Measurements from ENCODE around the gene KIAA0513.
"Not testable (repeated sequence)": the region's sequence is repeated elsewhere in the genome, so short reads cannot be mapped to it uniquely, and the experiment has no call there.

The KIAA0513 gene

DNA sequence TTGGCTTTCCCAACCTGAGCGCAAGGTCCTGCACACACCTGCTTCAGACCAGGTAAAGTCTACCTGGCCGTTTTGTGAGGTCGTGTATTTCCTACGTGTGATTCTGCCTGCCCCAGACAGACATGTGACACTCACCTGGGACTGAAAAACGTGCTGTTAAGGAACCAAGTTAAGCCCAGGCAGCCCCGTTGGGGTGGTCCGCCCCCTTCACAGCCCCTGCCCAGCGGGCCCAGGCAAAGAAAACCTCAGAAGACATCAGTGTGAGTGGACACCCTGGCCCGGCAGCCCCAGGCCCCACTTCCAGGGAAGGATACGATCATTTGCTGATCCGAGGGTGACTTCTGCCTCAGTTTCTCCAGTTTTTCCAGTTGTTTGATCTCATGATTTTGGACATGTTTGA, 79.9 kb downstream of the KIAA0513 start:
- DNase-seq (ENCODE audit: low read depth in 2 of 2, low spot score in 1 of 2) = no peak

DNA sequence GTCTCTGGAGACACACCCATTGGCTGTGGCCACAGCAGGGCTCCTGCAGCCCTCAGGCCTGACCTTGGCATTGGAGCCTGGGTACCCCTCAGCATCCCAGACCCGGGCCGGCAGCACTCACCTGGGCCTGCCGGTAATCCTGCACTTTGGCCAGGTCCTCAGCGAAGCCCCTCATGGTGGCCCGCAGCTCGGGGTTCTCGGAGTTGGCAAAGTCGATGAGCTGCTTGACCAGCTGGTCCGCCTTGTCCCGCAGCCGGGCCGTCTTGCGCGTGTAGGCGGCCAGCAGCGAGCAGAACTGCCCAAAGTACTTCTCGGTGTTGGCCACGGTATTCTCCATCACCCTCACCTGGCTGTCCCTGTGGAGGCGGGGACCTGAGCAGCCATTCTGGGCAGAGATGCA, 82.5 kb downstream of the KIAA0513 start:
- no peak for DNase-seq (ENCODE audit: low read depth in 2 of 2, low spot score in 1 of 2)

DNA sequence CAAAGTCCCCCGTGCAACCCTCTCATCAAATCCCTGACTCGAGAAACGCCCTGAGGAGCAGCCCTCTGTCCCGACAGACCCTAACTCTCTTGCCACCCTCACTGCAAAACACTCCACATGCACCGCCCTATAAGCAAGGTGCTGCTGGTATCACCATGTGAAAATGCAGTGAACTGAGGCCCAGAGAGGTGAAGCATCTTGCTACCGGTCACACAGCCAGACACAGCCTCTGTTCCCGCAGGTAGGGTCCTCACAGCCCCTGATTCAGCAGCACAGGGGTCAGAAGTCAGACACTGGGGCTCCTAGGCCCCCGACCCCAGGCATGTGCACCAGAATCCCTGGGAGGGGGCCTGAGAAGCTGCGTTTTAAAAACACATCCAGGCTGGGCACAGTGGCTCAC, 83.6 kb downstream of the KIAA0513 start:
- no peak for DNase-seq (ENCODE audit: low read depth in 2 of 2, low spot score in 1 of 2)

DNA sequence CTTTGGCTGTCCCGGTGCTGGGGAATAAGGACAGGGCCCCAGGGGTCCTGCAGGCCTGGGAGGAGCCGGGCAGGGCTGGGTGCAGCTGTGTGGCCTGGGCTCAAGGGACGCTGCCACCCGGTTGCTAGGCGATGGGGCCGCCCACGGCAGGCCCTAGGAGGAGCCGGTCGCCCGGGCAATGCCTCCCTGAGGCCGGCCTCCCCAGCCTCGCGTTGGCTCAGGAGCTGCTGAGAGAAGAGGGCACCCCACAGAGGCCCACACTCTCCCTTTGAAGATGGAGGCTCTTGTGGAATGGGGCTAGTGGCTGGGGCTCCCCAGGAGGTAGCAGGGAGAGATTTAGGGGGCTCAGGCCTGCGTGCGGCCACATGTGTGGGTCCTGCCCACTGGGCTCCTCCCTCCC, 84.8 kb downstream of the KIAA0513 start, which contains the start of gene CIBAR2:
Gene CIBAR2 (minus strand): TSS at position 109 of the 400 bp plus-strand sequence. CDS start 120 bp downstream, outside the sequence.
- DNase-seq (ENCODE audit: low read depth in 2 of 2, low spot score in 1 of 2) = no peak

DNA sequence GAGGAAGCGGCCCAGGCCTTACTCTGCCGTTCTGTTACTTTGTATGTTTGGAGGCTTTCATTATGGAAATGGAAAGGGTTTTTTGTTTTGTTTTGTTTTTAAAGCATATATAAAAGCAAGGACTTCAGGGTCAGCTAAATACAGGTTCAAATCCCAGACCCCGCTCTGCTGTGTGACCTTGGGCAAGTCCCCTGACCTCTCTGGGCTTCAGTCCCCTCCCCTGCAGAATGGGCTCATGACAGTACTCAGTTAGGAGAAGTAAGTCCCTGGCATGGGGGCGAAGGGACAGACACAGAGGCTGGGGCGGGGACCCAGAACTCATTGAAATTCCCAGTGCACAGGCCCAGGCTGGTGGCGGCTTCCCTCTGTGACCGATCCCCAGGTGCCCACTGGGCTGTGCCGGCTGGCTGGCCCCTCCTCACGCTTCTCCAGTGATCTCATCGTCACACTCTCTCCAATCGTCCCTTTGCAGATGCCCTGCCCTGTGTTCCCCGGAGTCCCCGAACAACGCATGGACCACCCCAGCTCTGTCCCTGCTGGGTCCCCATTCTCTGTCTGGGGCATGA, 85.7 kb downstream of the KIAA0513 start:
- no peak for DNase-seq (ENCODE audit: low read depth in 2 of 2, low spot score in 1 of 2)

DNA sequence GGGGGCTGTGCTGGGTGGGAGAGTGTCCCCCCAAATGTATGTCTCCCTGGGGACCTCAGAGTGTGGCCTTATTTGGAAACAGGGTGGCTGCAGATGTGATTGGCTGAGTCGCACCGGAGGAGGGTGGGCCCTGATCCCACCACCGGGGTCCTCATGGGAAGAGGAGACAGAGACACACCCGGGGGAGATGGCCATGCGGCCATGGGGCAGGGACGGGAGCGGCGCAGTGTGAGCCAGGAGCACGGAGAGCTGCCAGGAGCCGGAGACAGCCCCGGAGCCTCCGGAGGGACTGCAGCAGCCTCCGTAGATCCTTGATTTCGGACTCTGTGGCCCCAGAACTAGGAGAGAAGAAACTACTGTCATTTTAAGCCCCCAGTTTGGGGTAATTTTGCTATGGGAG, 86.3 kb downstream of the KIAA0513 start:
- no peak for DNase-seq (ENCODE audit: low read depth in 2 of 2, low spot score in 1 of 2)

DNA sequence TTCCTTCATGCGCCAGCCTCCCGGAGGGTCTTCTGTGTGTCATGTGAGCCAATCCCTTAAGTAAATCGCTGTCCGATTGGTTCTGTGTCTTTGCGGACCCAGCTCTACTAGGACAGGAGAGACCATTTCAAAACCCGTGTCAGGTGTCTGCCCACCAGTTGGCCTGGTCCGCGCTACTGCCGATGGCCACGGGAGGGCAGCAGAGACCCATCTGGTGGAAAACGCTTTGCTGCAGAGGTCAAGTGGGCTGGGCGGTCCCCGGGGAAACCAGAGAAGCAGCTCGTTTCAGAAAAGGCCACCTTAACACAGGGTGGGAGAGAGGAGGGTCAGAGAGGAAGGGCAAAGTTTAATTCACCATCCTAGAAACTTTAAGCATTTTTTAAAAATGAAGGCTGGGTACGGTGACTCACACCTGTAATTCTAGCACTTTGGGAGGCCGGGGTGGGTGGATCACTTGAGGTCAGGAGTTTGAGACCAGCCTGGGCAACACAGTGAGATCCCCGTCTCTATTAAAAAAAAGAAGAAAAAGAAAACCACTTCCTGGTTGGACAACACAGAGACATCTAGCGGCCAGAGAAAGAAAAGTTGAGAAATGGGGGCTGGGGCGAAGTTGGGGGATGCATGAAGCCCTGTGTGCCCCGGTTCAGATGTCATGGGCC, 87.4 kb downstream of the KIAA0513 start:
- DNase-seq (ENCODE audit: low read depth in 2 of 2, low spot score in 1 of 2) = peak; percentile 55 to 56

DNA sequence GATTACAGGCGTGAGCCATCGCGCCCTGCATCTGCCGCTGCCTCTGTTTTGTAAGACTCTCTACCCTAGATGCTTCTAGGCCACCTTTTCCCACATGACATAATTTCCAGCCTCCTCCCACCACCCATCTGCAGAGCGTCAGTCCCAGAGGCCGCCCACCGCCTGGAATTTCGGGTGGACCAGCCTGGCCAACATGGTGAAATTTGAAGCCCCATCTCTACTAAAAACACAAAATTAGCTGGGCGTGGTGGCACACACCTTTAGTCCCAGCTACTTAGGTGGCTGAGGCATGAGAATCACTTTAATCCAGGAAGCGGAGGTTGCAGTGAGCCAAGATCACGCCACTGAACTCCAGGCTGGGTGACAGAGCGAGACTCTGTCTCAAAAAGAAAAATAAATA, 89.8 kb downstream of the KIAA0513 start:
- DNase-seq (ENCODE audit: low read depth in 2 of 2, low spot score in 1 of 2) = no peak

DNA sequence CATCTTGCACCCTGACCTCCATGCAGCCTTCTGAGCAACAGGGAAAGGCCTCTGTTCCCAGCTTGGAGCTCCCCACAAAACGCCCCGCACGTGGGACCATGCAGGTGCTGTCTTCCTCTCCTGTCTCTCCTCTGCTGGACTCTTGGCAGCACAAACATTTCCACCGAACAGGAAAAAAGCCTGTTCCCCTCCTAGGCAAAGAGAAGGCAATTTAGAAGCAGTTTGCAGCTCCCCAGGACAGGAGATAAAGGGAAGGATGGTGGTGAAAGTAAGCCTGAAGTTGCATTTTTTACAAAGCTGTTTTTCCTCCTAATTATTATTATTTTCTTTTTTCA, 92.4 kb downstream of the KIAA0513 start:
- DNase-seq (ENCODE audit: low read depth in 2 of 2, low spot score in 1 of 2) = no peak

DNA sequence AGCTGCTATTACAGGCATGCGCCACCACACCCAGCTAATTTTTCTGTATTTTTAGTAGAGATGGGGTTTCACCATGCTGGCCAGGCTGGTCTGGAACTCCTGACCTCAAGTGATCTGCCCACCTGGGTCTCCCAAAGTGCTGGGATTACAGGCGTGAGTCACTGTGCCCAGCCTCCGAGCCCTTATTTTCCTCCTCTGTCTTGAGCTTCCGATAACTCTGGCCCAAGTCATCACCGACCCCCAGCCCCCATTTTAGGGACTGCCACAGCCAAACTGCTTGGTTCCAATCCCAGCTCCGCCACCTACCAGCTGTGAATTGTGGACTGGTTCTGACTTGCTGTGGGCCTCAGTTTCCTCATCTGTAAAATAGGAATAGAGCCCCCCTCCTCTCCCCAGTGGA, 95.8 kb downstream of the KIAA0513 start:
- not testable (repeated sequence) for DNase-seq (ENCODE audit: low read depth in 2 of 2, low spot score in 1 of 2)

DNA sequence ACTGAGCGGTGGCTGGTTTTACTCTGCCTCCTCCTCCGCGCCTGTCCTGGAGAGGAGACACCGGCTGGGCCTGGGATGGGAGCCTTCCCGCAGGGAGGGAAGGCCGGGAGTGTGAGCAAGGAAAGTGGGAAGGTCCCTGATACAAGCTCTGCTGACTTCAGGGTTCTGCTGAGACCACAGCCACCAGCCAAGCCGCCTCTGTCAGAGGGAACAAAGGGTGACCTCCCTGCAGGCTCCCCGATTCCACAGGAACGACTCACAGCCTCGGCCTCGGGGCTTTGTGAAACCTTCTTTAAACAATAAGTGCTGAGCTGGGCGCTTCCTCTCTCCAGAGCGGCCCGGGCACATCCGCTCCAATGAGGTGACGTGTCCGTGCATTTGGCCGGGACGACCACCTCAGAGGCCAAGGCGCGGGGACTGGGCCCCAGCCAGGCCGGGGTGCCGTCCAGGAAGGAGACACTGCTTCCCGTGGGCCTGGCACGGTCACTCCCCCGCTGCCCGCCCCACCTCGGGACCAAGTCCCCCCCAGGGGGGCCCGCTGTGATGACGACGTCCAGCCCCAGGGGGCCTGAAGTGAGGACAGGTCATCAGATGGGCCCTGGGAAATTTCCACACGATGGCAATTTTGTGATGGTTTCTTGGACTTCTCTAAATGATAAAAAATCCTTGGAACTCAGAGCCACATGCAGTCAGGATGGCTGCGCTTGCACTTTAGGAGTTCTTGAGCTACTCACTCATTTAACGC, 96.5 kb downstream of the KIAA0513 start:
- no peak for DNase-seq (ENCODE audit: low read depth in 2 of 2, low spot score in 1 of 2)

DNA sequence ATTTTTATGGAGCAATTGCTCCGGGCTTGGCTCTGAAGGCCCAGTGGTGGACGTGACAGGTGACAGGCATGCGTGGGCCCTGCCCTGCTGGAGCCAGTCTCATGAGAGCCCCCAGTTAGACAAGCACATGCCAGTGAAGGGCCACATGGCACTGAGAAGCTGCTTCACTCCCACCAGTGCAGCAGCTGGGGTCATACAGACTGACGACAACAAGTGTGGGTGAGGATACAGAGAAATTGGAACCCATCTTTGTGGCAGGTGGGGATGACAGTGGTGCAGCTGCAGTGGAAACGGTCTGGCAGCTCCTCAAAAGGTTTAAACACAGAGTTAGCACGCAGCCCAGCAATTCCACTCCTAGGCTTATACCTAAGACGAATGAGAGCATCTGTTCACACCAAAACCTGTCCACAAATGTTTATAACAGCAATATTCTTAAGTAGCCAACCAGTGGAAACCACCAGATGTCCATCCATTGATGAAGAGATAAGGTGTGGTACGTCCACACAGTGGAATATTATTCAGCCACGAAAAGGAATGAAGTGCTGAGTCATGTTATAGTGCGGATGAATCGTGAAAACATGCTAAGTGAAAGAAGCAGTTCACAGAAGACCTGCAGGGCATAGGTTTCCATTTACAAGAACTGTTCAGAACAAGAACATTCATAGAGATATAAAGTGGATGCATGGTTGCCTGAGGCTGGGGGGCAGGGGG, 97.2 kb downstream of the KIAA0513 start:
- no peak for DNase-seq (ENCODE audit: low read depth in 2 of 2, low spot score in 1 of 2)

DNA sequence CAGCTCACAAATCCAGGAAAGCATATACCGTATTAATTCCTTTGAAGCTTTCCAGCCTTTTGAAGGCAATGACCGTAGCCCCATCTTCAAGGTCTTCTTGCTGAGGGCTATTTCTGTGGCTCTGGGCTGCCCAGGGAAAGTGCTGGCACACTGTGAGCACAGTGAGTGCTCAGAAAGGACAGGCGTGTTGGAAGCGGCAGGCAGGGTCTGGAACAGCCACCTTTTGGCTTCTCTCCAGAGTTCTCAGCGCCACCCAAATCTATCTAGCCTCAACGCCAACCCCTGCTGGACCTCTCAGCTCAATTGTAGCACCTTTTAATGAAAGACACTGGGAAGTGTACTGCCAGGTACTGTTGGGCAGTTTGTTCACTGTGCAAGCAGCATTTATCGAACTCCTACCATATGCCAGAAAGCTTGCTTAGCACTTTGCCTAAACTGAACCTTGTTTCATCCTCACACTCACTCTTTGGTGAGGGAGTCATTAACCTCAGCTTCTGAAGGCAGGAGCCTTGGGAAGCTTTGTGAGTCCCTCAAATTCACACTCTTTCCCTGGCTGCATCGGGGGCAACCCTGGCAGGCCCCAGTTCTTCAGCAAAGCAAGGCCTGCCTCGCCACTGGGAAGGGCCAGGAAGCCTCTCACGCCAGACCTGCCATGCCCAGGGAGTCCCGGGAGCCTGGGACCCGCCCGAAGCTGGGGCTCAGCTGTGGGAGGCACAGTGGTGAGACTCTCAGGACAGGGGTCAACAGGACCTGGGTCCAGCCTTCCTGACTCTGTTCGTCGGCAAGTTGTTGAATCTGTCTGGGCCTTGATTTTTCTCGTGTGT, 98.2 kb downstream of the KIAA0513 start:
- DNase-seq (ENCODE audit: low read depth in 2 of 2, low spot score in 1 of 2) = no peak

DNA sequence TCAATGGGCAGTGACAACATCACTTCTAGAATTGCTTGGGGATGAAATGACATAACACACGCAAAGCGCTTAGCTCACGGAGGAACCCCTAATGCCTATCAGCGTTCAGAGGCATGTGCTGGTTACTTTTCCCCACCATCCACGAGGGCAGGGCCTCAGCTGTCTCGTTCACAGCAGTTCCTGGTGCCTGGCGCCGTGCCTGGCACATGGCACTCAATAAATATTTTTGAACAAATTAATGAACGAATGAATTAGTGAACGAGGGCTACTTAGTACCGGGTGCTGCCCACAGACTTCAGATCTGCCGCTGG, 98.8 kb downstream of the KIAA0513 start:
- no peak for DNase-seq (ENCODE audit: low read depth in 2 of 2, low spot score in 1 of 2)

DNA sequence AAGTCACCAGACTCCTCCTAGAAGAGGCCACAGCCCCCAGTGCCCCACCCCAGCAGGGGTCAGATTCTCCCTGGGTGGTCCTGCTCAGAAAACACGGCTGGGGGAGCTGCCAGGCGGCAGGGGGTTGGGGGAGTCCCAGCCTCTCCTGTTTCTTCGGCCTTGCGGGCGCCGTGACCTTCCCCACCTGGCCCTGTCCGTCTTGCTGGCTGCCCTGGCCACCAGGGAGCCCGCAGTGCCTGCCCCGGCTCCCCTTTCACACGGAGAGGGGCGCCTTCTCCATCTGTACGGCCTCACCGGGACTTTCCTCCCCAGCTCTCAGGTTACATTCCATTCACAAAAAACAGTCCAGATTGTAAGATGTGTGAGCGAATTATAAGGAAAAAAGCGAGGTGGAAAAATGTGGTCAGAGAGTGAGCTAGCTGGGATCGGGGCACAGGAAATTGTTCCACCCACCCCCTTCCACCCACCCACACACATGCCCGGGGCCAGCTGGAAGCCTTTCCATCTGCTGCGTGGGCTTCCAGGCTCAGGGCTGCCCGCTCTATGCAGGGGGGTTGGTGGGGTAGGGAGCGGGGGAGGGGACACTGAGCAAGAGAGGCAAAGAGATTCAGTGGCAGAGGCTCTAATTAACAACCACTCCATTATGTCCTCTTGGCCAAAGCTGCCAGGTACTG, 99.2 kb downstream of the KIAA0513 start:
- no peak for DNase-seq (ENCODE audit: low read depth in 2 of 2, low spot score in 1 of 2)

DNA sequence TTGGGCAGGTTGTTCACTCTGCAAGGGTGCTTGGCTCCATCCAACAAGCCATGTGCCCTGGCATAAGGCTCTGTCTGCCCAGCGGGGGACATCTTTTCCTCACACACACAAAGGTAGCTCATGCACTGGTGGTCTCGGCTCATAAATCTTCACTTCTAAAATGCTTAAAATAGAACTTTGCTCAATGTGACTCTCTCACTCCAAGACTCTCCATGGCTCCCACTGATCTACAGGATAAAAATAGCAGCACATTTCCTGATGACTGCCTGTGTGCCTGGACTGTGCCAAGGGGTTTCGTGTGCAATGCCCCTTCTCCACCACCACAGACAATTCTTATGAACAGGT, 99.8 kb downstream of the KIAA0513 start:
- no peak for DNase-seq (ENCODE audit: low read depth in 2 of 2, low spot score in 1 of 2)

DNA sequence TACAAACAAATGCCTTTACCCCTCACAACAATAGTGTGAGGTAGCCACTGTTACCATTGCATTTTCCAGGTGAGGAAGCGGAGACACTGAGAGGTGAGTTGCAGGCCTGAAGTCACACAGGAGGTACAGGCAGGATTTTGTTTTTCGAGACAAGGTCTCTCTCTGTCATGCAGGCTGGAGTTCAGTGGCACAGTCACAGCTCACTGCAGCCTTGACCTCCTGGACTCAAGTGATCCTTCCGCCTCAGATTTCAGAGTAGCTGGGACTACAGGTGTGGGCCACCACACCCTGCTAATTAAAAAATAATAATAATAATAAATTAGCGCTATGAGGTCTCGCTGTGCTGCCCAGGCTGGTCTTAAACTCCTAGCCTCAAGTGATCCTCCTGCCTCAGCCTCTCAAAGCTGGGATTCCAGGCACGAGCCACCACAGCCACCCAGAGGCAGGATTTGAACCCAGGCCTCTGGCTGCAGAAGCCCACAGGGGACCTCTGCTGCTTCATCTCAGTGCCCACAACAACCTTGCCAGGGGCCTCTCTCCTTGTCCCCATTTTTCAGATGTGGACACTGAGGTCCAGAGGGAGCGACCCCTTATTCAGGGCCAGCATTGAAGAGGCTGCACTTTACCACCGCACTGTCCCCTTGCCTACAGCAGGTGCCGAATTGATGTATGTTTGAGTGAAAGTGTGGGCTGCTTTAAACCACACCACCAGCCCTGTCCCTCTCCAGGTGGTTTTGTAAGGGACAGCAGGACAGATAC, 100.7 kb downstream of the KIAA0513 start:
- DNase-seq (ENCODE audit: low read depth in 2 of 2, low spot score in 1 of 2) = no peak

DNA sequence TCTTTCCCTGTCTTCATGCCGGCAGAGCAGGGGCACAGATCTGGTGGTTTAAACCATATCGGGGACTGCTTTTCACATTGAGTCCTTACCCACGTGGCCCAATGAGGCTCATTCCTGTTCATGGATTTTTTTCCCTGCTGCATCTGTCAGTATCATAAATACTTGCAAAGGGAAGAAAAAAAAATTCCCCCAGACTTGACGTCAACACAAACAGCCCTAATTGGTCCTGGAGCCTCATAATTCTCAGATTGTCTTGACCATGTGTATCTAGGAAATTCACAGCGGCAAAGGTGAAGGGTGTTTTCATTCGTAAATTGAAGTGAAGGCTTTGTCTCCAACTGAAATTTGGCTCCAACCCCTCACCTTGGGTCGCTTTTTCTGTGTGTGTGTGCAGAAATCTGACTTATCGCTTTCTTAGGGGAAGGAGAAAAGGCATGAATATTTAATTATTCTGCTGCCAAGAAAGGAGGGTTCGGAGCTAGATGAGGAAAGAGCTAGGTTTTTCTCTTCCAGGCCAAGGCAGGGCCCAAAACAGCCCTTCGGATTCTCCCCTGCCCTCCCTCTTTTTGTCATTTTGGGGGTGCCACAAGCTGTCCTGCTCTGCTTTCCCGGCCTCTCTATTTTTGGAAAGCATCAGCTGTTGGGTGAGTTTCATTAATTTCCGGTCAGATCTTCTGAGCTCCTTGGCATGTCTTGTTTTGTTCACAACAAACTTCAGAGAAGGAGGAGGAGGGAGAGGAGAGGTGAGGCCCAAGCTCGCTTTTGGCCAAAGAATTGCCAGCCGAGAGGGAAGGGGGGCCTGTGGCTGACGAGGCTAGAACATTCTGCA, 102.5 kb downstream of the KIAA0513 start:
- no peak for DNase-seq (ENCODE audit: low read depth in 2 of 2, low spot score in 1 of 2)

DNA sequence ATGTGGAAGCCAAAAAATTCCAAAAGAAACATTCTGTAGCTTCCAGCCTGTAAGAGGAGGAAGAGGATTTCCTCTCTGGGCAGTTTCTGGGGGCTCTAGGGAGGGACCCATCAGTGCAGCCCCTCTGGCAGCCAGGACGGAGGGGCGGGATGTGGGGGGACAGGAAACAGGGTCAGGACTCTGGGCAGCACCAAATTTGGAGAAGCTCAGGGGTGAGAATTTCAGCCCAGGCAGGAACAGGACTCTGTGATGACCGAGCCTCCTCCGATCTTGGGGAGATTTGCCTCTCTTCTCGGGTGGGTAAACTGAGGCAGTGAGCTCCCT, 103.1 kb downstream of the KIAA0513 start:
- DNase-seq (ENCODE audit: low read depth in 2 of 2, low spot score in 1 of 2) = no peak
